CD4-positive, alpha-beta T cell treated with Interleukin-10 for 1 hour (primary cell): ENCODE results near the gene GRIN2B.

Source experiments
- DNase-seq: peaks from one replicate; pipeline ENCODE4 v3.0.0-alpha.2; 2020

Gene GRIN2B

DNA sequence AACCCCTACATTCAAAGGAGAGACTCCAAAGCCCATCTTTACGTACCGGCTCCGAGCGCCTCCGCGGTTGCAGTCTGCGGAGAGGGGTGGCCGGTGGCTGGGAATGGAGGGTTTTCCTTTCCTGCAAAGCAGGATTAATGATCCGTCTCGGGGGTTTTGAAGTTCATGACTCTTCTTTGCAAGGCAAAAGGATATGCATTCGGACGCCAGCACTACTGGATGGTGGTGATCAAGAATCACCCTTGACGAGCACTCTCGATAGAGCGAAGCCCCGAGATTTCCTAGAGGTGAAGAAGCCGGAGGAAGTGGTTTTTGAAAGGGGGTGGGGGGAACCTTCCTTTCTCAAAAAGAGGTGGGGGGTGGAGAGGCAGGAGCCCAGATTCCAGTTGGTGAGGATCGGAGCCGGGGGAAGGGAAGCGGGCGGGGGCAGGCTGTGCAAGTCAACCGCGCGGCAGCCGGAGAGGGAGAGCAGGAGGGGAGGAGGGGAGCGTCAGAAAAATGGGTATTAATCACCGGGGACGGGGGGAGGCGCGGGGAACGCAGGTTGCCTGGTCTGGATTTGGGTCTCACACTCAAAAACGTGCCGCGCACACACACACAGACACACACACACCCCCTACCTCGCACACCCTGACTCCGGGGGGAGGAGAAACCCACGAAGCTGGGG is at the start of gene GRIN2B:
Gene GRIN2B, minus strand, starts transcription at position 307 of the 667 bp plus-strand sequence. CDS start 115,394 bp downstream, outside the sequence.
- no peak for DNase-seq

DNA sequence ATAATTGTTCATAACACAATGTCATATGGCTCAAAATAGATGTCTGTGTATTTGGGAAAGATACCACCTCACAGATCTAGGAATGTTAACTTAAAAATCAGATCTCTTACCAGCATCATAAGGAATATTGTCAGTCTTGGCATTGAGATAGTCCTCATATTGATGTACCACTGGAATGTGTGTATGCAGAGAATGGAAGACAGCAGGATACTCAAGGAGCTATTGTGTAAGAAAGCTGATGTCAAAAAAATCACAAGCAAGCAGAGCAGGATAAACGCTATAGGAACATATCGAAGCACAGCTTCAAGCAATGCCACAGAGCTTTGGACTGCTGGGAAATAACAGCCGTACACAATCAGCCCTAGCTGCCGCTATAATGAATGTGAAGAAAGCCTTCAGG is 45.1 kb upstream of the GRIN2B start:
- no peak for DNase-seq

DNA sequence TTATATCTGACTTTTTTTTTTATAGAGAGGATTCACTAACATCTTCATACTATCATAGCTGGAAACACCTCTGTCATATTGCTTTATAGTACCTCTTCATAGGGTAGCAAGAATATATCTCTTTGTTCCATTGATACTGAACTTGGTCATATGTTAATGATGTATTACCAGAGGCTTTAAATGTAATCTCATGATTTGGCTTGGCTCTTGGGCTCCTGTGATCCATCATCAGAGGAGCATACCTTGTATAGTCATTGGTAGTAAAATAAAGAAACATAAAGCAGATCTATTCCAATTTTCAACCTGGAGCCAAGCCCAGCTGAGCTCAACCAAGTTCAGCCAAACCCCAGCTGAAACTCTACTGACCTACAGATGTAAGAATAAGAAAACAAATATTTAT is 43.2 kb upstream of the GRIN2B start:
- no peak for DNase-seq

DNA sequence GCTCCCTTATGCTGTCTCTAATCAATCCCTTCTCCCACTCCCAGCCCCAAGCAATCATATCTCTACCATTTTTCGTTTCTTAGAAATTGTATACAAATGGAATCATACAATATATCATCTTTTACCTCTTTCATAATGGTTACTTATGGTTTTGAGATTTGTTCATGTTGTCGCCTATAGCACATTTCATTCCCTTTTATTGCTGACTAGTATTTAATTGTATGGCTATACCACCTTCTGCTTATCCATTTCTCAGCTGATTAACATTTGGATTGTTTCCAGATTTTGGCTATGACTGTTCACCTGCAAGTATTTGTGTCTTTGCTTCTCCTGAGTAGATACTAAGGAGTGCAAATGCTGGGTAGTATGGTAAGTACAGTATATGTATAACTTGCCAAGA is 36.7 kb upstream of the GRIN2B start:
- DNase-seq = no peak

DNA sequence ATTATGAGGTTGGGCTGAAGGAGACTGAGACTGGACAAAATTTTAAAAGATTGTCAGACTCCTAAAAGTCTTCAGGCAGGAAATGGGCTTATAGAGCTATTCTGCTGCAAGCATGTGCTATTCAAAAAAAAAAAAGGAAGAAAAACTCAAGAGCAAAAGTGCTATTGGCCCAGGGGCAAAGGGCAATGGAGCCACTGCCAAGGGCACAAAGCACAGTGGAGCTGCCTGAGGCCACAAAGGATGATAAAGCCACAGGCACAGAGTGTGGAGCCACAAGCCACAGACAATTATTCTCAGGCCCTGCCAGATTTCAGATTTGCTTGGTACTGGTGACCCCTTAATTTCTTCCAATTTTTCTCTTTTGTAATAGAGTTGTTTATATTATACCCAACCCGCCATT is 29.6 kb upstream of the GRIN2B start:
- DNase-seq = no peak

DNA sequence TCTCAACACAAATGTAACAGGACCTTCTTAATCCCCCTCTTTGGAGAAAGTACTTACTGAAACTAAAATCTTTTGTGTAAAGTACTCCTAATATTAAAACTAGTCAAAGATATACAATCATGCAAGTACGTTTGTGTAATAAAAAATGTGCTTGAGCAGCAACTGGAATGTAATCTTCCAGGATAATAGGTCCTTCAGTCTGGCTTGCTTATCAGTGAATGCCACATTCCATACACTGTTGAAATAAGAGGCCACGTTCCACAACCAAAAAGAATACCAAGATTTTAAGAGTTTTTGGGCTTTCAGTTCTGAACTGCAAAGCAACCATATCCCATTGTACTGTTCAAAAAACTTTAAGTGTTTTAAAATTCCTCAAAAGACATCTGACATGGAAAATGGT is 26.2 kb upstream of the GRIN2B start:
- DNase-seq = no peak

DNA sequence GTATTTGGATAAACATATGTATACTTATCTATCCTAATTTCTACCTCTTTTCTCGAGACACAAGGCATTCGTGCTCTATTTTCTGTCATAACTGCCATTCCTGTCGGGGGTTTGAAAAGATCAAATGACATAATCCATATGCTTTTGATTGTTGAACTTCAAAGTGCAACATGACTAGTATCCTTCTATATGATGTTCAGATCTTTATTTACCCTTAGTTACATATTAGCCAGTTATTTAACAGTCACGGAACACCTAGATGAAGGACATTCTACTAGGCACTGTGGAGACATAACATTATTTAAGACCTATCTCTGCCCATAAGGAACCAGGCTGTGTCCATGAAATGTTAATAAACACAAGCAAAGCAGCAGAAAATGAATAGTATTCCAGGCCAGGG is 11.2 kb upstream of the GRIN2B start:
- DNase-seq = no peak

DNA sequence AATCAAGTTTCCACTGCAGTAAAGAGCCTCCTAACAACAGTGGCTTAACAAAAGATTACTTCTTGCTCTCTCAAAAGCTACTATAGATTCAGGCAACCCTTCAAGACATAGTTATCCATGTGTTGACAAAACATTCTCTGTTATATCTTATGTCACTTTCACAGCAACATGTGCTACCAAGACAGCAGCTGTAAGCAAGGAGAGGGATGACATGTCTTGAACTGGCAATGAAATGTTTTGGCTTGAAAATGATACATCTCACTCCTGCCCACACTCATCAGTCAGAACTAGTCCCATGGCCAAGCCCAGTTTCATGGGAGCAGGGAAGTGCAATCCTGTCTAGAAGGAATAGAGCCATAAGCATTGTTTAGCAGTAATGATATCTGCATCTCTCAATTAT is 10.7 kb upstream of the GRIN2B start:
- no peak for DNase-seq

DNA sequence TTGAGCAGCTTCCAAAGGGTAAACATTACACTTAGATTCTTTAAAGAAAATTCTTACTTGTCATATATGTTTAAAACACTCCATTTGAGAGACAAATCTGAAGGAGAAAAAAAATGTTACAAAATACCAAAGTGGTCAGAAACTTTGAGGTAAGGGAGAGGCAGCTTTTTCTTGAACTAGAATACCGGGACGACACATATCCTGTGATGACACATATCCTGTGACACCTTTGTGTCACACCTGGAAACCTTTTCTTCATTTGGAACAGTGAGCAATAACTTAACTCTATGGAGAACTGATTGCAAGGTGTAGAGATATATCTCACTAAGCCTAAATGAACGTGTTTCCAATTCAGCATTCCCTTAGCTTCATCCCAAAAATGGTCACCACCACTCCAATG is 4.6 kb upstream of the GRIN2B start:
- no peak for DNase-seq

DNA sequence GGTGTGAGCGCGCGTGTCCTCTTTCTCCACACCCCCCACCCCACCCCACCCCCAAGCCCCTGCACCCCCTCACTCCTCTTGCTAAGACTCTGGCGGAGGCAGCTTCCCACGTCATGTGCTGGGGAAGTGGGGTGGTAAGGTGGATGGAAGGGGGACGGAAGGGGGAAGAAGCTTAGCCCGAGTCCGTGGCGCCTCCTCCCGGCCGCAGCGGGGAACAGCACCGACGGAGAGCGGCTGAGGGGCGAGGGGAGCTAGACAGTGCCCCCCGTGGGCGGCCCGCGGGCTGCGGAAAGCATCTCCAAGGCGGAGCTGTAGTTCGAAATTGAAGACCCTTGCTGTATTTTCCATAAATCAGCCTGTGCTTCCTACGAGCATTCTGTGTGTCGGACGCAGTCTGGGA is 588 bp upstream of the GRIN2B start:
- DNase-seq = no peak

DNA sequence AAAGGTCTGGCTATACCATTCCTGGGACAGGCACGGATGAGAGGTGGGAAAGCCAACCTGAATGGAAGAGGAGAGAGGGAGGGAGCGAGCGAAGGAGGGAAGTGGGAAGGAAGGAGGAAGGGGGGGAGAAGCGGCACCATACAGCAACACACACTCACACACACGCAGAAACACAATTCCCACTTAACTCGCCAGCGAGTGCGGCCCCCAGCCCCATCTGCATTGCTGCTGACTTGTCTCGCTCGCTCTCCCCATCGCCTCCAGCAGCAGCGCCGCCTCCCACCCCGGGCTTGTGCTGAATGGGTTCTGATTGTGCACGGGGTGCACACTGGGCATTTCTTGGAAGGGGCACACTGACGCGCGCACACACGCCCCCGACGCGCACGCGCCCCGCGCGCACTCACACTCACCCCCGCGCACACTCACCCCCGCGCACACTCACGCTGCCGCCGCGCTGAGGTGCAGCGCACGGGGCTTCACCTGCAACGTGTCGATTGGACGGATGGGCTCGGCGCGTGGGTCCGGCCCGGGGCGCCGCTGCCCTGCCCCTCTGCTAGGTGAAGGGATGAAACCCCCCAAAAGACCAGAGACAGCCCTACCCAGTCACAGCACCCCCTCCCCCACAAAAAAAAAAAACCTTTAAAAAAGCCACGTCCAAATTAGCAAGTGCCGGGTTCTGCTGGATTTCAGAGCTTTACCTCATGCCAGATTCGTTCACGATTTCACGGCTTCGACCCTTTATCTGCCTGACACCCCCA is 685 bp downstream of the GRIN2B start:
- no peak for DNase-seq

DNA sequence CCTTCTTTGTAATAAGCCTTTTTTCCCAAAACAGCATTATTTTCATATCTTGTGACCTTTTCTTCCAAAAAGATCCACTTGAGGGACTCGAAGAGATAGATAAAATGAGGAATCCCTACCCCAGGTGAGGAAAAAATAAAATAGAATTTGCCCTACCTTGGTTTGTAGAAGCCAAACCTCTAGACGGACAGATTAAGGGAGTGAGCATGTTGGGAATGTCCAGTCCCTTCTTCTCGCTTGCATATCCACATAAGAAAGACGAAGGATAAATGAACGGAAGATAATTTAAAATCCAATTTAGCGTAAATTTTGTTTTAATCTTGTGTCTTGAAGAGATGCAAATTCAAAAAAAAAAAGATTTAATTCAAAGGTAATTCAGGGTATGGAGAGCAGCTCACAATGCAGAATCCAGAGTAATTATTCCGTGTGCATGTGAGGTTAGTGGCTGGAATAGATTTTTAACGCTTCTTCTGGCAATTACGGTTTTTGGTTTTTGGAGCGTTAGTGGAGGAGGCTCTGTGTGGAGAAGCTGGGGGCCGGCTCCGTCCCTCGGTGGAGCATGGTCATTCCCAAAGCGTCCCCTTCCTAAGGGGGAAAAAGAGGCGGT is 1.5 kb downstream of the GRIN2B start:
- no peak for DNase-seq

DNA sequence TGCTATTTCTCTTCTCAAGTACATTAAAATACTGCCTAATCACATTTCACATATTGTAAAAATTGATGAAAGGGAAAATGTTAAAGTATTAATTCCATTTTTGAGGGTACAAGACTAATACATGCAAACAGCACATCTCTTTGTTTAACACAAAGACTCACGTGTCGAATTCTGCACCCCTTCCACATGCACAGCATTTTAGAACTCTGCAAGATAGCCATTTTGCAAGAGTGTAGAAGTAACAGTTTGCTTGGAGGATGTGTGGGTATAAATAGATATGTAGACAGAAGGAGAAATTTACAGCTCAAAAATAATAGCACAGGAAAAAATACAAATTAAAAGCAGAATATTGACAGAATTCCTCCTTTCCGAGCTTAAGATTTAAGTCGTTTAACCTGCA is 2.5 kb downstream of the GRIN2B start:
- no peak for DNase-seq

DNA sequence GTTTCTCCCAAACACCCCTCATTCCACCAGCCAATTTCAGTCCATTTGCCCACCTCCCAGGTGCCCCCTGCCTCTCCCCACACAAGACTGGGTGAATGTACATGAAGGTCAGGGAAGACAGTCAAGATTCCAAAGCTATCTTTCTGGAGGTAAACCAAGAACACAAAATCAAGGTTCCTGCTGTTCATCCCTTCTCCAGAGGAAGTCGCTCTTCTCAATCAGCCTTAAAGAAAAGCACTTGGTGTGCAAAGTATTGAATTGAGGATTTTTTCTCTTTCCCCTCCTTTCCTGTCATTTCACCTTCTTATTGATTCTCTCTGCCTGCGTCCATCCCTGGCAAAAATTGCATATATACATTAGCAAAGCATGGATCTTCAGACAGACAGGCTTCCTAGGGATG is 4.5 kb downstream of the GRIN2B start:
- no peak for DNase-seq

DNA sequence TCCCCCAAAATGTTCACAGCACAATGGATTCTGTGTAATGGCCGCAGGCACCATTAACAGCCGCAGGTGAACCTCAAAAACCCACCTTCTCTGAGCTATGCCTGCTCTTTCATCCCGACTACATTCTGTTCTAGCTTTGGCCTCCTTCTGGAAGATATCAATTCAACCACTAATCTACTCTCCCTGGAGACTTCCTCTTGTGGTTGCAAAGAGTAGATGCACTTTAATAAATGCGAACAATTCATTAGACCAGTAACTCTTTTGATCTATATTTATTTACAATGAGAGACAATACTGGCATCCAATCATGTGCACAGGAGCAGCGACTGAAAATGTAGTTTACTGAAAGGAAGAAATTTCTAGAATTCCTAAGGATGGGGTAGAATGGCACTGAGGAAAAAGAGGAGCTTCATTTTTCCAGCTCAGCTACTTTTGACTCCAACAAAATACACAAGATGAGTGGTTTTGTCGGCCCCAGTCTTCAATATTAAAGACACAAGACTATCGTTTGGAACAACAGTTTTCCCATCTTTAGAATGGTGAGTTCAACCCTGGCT is 5.3 kb downstream of the GRIN2B start:
- no peak for DNase-seq

DNA sequence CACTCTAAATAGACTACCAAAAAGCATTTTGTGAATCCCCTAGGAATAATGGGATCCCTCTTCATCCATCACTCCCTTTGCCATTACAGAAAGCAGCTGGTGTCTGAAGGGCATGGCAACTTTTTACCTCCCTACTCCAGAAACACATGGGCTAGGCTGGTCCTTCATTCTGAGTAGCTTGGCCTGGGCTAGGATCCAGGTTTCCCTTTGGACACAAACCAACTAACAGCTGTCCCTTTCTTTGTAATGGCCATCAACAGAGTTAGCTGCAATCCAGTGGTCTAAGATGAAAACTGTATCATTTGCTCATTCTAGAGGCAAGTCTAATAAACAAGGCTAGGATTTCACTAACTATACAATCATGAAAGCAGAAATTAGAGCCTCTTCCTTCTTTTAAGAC is 7.4 kb downstream of the GRIN2B start:
- DNase-seq = no peak

DNA sequence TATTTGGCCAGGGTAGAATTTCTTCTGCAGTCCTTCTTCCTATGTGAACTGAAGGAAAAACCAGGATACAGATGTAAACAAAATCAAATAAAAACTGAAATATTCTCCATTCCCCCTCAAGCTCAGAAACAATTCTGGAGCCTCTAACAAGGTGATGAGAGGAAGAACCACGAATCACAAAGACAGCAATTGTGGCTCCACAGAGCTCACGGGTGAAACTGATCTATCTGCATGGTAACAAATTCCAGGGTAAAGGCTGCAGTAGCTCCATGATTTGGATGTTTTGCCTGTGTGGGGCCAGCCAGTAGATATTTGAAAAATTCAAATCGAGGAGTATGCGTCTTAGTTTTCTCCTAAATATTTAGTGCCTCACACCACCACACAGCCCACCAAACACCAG is 10.6 kb downstream of the GRIN2B start:
- no peak for DNase-seq

DNA sequence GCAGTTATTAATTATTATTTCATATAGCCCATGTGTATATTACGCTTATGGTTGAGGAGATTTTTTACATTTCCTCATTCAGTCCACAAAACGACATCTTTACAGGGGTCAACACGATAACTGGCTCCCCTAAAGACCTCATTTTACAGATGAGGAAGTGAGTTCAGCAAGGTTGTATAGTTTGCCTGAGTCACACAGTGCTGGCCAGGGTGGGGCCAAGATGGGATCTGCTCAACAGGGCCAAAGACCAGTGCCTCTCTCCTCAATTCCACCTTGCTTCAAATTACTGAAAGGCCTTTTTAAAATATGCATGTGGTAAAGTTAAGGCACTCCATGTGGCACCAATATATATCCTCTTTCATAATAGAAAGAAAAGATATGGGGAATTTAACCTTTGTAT is 13.1 kb downstream of the GRIN2B start:
- no peak for DNase-seq

DNA sequence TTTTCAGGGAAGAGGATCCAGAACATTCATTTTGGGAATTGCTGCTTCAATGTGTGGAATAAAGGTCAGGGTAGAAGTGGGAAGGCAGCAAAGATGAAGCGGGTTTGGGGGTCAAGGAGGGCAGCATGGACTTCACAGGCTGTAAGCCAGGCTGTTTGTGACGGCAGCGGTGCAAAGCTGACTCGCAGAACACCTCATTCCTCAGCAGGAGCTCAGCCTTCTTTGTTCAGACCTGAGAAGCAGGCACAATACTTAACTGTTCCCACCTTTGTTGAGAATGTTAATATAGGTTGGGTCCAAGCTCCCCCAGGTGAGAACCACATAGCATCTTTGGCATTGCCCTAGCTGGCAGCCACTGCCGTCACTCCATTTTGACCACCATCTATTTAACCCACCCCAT is 16.7 kb downstream of the GRIN2B start:
- no peak for DNase-seq

DNA sequence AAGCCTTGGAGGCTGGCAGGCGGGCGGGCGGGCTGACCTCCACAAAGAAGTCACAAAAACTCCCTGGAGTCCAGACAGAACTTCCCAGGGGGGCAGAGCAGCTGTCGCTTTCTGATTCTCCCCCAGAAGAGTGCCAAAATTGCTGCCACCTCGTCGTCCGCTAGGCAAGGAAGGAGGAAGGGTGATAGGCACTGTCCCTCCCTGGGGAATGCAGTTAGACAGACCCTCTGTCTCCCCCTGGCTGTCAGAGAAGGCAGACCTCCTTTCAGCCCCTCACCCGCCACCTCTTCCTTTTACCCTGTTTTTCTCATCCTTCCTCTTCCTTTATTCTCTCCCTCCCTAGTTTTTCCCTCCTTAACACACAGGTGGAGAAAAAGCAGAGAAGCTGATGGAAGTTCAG is 18.7 kb downstream of the GRIN2B start:
- DNase-seq = no peak

DNA sequence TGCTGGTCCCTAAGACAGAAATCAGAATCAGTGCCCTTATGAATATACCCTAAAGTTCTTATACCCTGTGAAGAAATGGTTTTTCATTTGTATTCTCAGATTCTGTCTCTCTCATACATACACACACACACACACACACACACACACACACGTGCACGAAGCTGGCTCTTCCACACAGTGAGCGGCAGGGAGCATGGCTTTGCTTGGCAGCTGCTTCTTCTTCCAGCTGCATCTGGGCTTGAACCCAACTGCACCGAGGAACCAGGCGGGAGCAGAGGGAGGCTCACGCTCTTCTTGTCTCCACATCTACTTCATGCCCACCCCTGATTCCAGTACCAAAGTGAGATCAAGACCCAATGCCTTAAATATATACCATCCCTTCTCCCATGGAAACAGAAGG is 19.4 kb downstream of the GRIN2B start:
- no peak for DNase-seq

DNA sequence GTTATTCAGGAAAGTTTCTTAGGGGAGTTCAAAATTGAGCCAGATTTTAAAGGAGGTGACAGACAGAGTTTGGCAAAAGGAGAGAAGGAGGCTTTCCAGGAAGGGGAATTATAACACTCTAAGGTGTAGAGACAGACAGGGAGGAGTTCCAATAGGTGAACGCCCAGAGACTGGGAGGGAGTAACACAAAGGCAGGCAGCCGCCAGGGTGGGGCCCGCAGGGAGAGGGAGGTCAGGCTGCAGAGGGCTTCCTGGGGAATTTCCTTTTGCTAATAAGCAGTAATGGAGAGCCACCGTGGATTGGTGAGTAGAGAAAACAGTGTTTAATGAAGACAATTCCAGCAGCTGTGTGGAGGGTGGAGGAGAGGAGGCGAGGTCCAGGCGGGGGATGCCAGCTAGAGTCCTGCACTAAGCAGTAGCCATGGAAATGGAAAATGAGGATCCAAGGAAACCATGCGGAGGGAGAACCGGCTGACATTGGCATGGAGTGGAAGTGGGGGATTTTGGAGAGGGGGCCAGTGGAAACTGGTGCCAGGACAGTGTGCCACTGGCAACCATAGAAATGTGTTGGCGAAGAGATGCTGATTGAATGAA is 22.2 kb downstream of the GRIN2B start:
- DNase-seq = no peak

DNA sequence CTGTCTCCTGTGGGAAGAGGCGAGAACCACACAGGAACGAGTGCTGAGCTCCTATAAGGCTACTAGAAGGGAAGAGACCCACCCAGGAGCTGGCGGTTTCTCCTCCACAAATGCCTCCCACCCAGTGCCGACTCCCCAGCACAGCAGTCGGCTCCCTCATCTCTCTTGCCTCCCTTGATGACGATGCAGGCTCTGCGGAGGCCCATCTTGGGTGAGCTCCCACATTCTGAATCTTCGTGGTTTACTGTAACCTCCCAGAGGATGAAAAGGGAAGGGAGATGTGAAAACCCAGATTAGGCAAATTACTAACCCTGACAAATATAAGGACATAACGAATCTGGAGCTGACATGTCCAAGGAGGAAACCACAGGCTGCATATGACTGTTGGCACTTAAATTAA is 23.8 kb downstream of the GRIN2B start:
- DNase-seq = no peak
